Measurements from ENCODE around the gene DPM3.

GRCh38 chr1:155105604-155106011 is 34.7 kb downstream of the DPM3 start:
- TF ChIP-seq CTCF (IDR thresholded peaks at IDR 0.05) (no peak), EZH2 (IDR thresholded peaks at IDR 0.05; ENCODE audit: borderline replicate concordance, insufficient read depth, low read depth, low read length, poor library complexity, severe bottlenecking) (no peak)

Data from B cell (primary cell).